ENCODE measurements around the gene KMT2C. TPM values are rescaled to one million over a fixed set of nuclear protein-coding genes. Genes with fewer than 3 reads are reported as not detected.

KMT2C gene
- total and polyA plus RNA-seq, 2 of the 13 experiments (the other 11 are each of a cell fraction or from before 2014, with no cell fraction given): 7.1 to 14.4 TPM

GRCh38 chr7:152436111-152436930, 518 bp upstream of the KMT2C start (continued):
- TF ChIP-seq, protein P1, sequence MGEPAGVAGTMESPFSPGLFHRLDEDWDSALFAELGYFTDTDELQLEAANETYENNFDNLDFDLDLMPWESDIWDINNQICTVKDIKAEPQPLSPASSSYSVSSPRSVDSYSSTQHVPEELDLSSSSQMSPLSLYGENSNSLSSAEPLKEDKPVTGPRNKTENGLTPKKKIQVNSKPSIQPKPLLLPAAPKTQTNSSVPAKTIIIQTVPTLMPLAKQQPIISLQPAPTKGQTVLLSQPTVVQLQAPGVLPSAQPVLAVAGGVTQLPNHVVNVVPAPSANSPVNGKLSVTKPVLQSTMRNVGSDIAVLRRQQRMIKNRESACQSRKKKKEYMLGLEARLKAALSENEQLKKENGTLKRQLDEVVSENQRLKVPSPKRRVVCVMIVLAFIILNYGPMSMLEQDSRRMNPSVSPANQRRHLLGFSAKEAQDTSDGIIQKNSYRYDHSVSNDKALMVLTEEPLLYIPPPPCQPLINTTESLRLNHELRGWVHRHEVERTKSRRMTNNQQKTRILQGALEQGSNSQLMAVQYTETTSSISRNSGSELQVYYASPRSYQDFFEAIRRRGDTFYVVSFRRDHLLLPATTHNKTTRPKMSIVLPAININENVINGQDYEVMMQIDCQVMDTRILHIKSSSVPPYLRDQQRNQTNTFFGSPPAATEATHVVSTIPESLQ (CRISPR knock-in tag; conservative IDR thresholded peaks at IDR 0.05): no peak
- TF ChIP-seq ZNF558 (CRISPR knock-in tag; IDR thresholded peaks at IDR 0.05; ENCODE audit: borderline replicate concordance) (no peak), HMG20A (CRISPR knock-in tag; IDR thresholded peaks at IDR 0.05; ENCODE audit: borderline replicate concordance) (no peak), ZNF737 (CRISPR knock-in tag; IDR thresholded peaks at IDR 0.05; ENCODE audit: borderline replicate concordance) (no peak), ZNF546 (CRISPR knock-in tag; conservative IDR thresholded peaks at IDR 0.05) (0 out of 2 replicates have a peak, but pooled peaks have one; percentile 46), YEATS2 (CRISPR knock-in tag; IDR thresholded peaks at IDR 0.05; ENCODE audit: borderline replicate concordance) (0 out of 2 replicates have a peak, but pooled peaks have one; percentile 24), PRPF4 (IDR thresholded peaks at IDR 0.05; ENCODE audit: low read depth, low read length, poor library complexity, severe bottlenecking) (no peak), NBN (conservative IDR thresholded peaks at IDR 0.05) (no peak), MAZ (IDR thresholded peaks at IDR 0.05; ENCODE audit: borderline replicate concordance, low read depth, low read length) (peak; percentile 79), MAZ (CRISPR knock-in tag; IDR thresholded peaks at IDR 0.05; ENCODE audit: low read depth) (peak; percentile 83), ZNF414 (CRISPR knock-in tag; IDR thresholded peaks at IDR 0.05) (0 out of 2 replicates have a peak, but pooled peaks have one; percentile 37), ZNF343 (CRISPR knock-in tag; IDR thresholded peaks at IDR 0.05) (0 out of 2 replicates have a peak, but pooled peaks have one; percentile 28), FOSL2 (CRISPR knock-in tag; IDR thresholded peaks at IDR 0.05) (peak; percentile 24; the same call in 1 of the 2 replicates), RFXANK (CRISPR knock-in tag; IDR thresholded peaks at IDR 0.05) (no peak), ZNF652 (CRISPR knock-in tag; IDR thresholded peaks at IDR 0.05; ENCODE audit: borderline replicate concordance, low read depth) (no peak), ZBED4 (CRISPR knock-in tag; IDR thresholded peaks at IDR 0.05; ENCODE audit: borderline replicate concordance) (no peak), ZNF460 (CRISPR knock-in tag; IDR thresholded peaks at IDR 0.05; ENCODE audit: borderline replicate concordance) (no peak), HNRNPK (IDR thresholded peaks at IDR 0.05; ENCODE audit: low read depth, low read length, poor library complexity, severe bottlenecking) (no peak), ZBTB39 (CRISPR knock-in tag; IDR thresholded peaks at IDR 0.05) (peak; percentile 53; the same call in 1 of the 2 replicates), MIER2 (CRISPR knock-in tag; IDR thresholded peaks at IDR 0.05) (no peak), ZBTB3 (CRISPR knock-in tag; IDR thresholded peaks at IDR 0.05; ENCODE audit: borderline replicate concordance, low read depth) (no peak)
